NCI-H2107 (cell line): ENCODE measurements around the gene GUCY1A1.

Experiments used
- DNase-seq: peaks from one replicate; lab custom pipeline; 2025; lab: John Stamatoyannopoulos, UW

GUCY1A1 gene

GRCh38 chr4:155742310-155743015, 75.8 kb downstream of the GUCY1A1 start:
- DNase-seq, result no peak

GRCh38 chr4:155745984-155746383, 79.3 kb downstream of the GUCY1A1 start:
- DNase-seq, result no peak

GRCh38 chr4:155748039-155748438, 81.4 kb downstream of the GUCY1A1 start:
- no peak for DNase-seq

- DNase-seq, result no peak
Observed at GRCh38 chr4:155749041-155749440, 82.4 kb downstream of the GUCY1A1 start.

- no peak for DNase-seq
Observed at GRCh38 chr4:155751569-155751968, 84.9 kb downstream of the GUCY1A1 start.

GRCh38 chr4:155757745-155758265, 91.2 kb downstream of the GUCY1A1 start:
- no peak for DNase-seq

GRCh38 chr4:155758481-155759371, 92.1 kb downstream of the GUCY1A1 start, which contains the start of gene GUCY1B1:
TSS of gene GUCY1B1 (plus strand) at chr4:155759021. CDS start at chr4:155759141, 120 bp downstream.
- DNase-seq, result no peak

- no peak for DNase-seq
Observed at GRCh38 chr4:155759372-155760252, 93.0 kb downstream of the GUCY1A1 start.

GRCh38 chr4:155761047-155761446, 94.4 kb downstream of the GUCY1A1 start:
- DNase-seq, result no peak

- DNase-seq, result no peak
Observed at GRCh38 chr4:155761916-155762315, 95.3 kb downstream of the GUCY1A1 start.

- DNase-seq, result no peak
Observed at GRCh38 chr4:155762334-155762733, 95.7 kb downstream of the GUCY1A1 start.

GRCh38 chr4:155763551-155763950, 96.9 kb downstream of the GUCY1A1 start:
- DNase-seq, result no peak

- no peak for DNase-seq
Observed at GRCh38 chr4:155765149-155765548, 98.5 kb downstream of the GUCY1A1 start.

GRCh38 chr4:155766622-155767021, 100.0 kb downstream of the GUCY1A1 start:
- DNase-seq, result no peak

GRCh38 chr4:155768370-155768769, 101.7 kb downstream of the GUCY1A1 start:
- DNase-seq, result no peak

GRCh38 chr4:155769090-155769489, 102.4 kb downstream of the GUCY1A1 start:
- no peak for DNase-seq

GRCh38 chr4:155772459-155773195, 106.0 kb downstream of the GUCY1A1 start:
- no peak for DNase-seq

GRCh38 chr4:155773196-155773800, 106.7 kb downstream of the GUCY1A1 start:
- DNase-seq, result no peak

GRCh38 chr4:155774033-155774432, 107.4 kb downstream of the GUCY1A1 start:
- no peak for DNase-seq

GRCh38 chr4:155777971-155778735, 111.5 kb downstream of the GUCY1A1 start:
- DNase-seq, result no peak
